Neural cell (in vitro differentiated cells): Measurements from ENCODE around the gene ISY1. TPM values are rescaled to one million over a fixed set of nuclear protein-coding genes. Genes with fewer than 3 reads are reported as not detected.

Experiments
- H2AFZ ChIP-seq: fragments of 200-600, 300-800 bp; sonication (generic), shearing (Covaris generic); 2 replicates; pipeline ENCODE4 v1.6.0; 2014; ENCODE audit warnings: low read depth, mild to moderate bottlenecking, antibody characterized with exemption, low read length, moderate library complexity
- H3F3A ChIP-seq: fragments of 200-600 bp; shearing (Covaris generic); 2 replicates; pipeline ENCODE4 v1.6.1; 2016; ENCODE audit warnings: mild to moderate bottlenecking, moderate library complexity, mixed read lengths, antibody characterized with exemption, low read length; ENCODE audit not compliant: insufficient read depth, poor library complexity, severe bottlenecking
- H3K27ac ChIP-seq: fragments of 200-600, 300-800 bp; sonication (generic), shearing (Covaris generic); 2 replicates; pipeline ENCODE4 v1.5.1; 2014; ENCODE audit warnings: mild to moderate bottlenecking, low read length, moderate library complexity
- H3K27me3 ChIP-seq: fragments of 300-800, 200-600 bp; sonication (generic), shearing (Covaris generic); 2 replicates; pipeline ENCODE4 v1.6.0; 2014; ENCODE audit warnings: mild to moderate bottlenecking, low read depth, low read length, moderate library complexity; ENCODE audit not compliant: insufficient read depth
- H3K36me3 ChIP-seq: fragments of 300-800, 200-600 bp; sonication (generic), shearing (Covaris generic); 2 replicates; pipeline ENCODE4 v1.5.1; 2014; ENCODE audit warnings: mild to moderate bottlenecking, antibody characterized with exemption, low read length, moderate library complexity; ENCODE audit not compliant: insufficient read depth
- H3K4me2 ChIP-seq: fragments of 300-800, 200-600 bp; sonication (generic), shearing (Covaris generic); 2 replicates; pipeline ENCODE4 v1.6.0; 2014; ENCODE audit warnings: mild to moderate bottlenecking, low read length
- H3K4me3 ChIP-seq: fragments of 300-800, 200-600 bp; sonication (generic), shearing (Covaris generic); 2 replicates; pipeline ENCODE4 v1.5.1; 2014; ENCODE audit warnings: mild to moderate bottlenecking, low read length, moderate library complexity
- H3K79me2 ChIP-seq: fragments of 200-600 bp; shearing (Covaris generic); replicated peaks from 2 replicates; pipeline ENCODE4 v1.6.0; 2014; ENCODE audit warnings: mild to moderate bottlenecking, low read length, moderate library complexity; ENCODE audit not compliant: insufficient read depth
- H3K9ac ChIP-seq: fragments of 300-800, 200-600 bp; sonication (generic), shearing (Covaris generic); 2 replicates; pipeline ENCODE4 v1.6.1; 2016; ENCODE audit warnings: mild to moderate bottlenecking, low read length, mixed read lengths
- H3K9me2 ChIP-seq: fragments of 200-600 bp; shearing (Covaris generic); 2 replicates; pipeline ENCODE4 v1.6.1; 2016; ENCODE audit warnings: mild to moderate bottlenecking, low read length, mixed read lengths; ENCODE audit not compliant: insufficient read depth
- H3K9me3 ChIP-seq: fragments of 200-600, 300-800 bp; sonication (generic), shearing (Covaris generic); 2 replicates; pipeline ENCODE4 v1.6.1; 2016; ENCODE audit warnings: mild to moderate bottlenecking, mixed run types, low read length, moderate library complexity, mixed read lengths
- H4K20me1 ChIP-seq: fragments of 200-600 bp; shearing (Covaris generic); 2 replicates; pipeline ENCODE4 v1.6.1; 2016; ENCODE audit warnings: mild to moderate bottlenecking, mixed run types; ENCODE audit not compliant: insufficient read depth
- EP300 ChIP-seq: fragments of 450-650 bp; conservative IDR thresholded peaks from 2 replicates; pipeline ENCODE4 v1.6.1; 2014; ENCODE audit warnings: antibody characterized with exemption, mild to moderate bottlenecking, moderate library complexity; ENCODE audit not compliant: poor library complexity, severe bottlenecking
- EZH2 ChIP-seq: fragments of 200-600, 300-800 bp; shearing (Covaris generic), sonication (generic); IDR thresholded peaks from 2 replicates; pipeline ENCODE4 v1.6.1; 2014; ENCODE audit warnings: antibody characterized with exemption, low read length, borderline replicate concordance, mild to moderate bottlenecking; ENCODE audit not compliant: insufficient read depth, poor library complexity, severe bottlenecking
- MXI1 ChIP-seq: fragments of 450-650 bp; conservative IDR thresholded peaks from 2 replicates; pipeline ENCODE4 v1.6.1; 2014; ENCODE audit warnings: antibody characterized with exemption, mild to moderate bottlenecking; ENCODE audit not compliant: poor library complexity, severe bottlenecking
- POLR2AphosphoS5 ChIP-seq: IDR thresholded peaks from 2 replicates; pipeline ENCODE4 v1.6.1; 2012
- RAD21 ChIP-seq: fragments of 450-650 bp; conservative IDR thresholded peaks from 2 replicates; pipeline ENCODE4 v1.6.1; 2014; ENCODE audit warnings: antibody characterized with exemption, mild to moderate bottlenecking, moderate library complexity
- SMC3 ChIP-seq: fragments of 450-650 bp; conservative IDR thresholded peaks from 2 replicates; pipeline ENCODE4 v1.6.1; 2014; ENCODE audit warnings: antibody characterized with exemption, mild to moderate bottlenecking, moderate library complexity; ENCODE audit not compliant: poor library complexity
- TAF1 ChIP-seq: IDR thresholded peaks from 2 replicates; pipeline ENCODE4 v1.6.1; 2012; ENCODE audit warnings: low read depth
- polyA plus RNA-seq: library from polyadenylated mRNA; depleted of rRNA; stranded (reverse); fragments of >200 nt; gene quantifications from 2 replicates; pipeline ENCODE4 v1.2.3, GENCODE V29; 2014
- TF ChIP-seq, protein P1 (sequence below): IDR thresholded peaks from 2 replicates; pipeline ENCODE4 v1.6.1; 2012; ENCODE audit warnings: borderline replicate concordance
- TF ChIP-seq, protein P2 (sequence below): fragments of 450-650 bp; IDR thresholded peaks from 2 replicates; pipeline ENCODE4 v1.5.1; 2014; ENCODE audit warnings: antibody characterized with exemption, mild to moderate bottlenecking, moderate library complexity; ENCODE audit not compliant: poor library complexity, severe bottlenecking

The ISY1 gene
- polyA plus RNA-seq, 1 donor from 2014 or later: 23.3 TPM

DNA sequence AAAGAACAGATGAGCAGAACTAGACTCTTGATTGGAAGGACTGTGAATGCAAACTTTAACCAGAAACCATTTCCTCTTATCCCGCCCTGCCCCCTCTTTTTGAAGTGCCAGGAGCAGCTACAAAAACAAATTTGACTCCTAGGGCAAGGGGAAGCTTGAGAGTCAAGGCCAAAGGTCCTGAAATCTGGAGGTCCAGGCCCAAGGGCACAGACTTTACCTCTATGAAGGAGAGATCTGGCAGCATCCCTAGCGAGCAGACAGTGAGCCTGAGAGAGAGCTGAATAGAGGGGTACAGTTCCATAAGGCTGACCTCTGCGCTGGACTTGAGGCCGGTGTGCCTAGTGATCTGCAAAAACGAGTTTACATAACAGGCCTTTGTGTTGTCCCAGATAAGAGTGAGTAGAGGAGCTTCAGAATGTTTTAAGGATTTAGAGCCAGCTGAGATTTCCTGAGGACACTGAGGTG lies 44.3 kb downstream of the ISY1 start:
- H3K9ac ChIP-seq: no peak overlapping the region
- no peaks in the 10 kb centered on the region for H3K9me3 ChIP-seq
- H3K36me3 ChIP-seq: no peaks in the 10 kb centered on the region
- H3K27ac ChIP-seq: no peak overlapping the region
- no peaks in the 10 kb centered on the region for H3K27me3 ChIP-seq
- H4K20me1 ChIP-seq: no peaks in the 10 kb centered on the region
- H3F3A ChIP-seq: peaks cover 3% of the 10 kb centered on the region
- H3K4me3 ChIP-seq: no peak overlapping the region
- H3K9me2 ChIP-seq: no peaks in the 10 kb centered on the region
- no peaks in the 10 kb centered on the region for H3K79me2 ChIP-seq
- H3K4me2 ChIP-seq: no peak overlapping the region
- TF ChIP-seq TAF1: no peak
- TF ChIP-seq, protein P1, sequence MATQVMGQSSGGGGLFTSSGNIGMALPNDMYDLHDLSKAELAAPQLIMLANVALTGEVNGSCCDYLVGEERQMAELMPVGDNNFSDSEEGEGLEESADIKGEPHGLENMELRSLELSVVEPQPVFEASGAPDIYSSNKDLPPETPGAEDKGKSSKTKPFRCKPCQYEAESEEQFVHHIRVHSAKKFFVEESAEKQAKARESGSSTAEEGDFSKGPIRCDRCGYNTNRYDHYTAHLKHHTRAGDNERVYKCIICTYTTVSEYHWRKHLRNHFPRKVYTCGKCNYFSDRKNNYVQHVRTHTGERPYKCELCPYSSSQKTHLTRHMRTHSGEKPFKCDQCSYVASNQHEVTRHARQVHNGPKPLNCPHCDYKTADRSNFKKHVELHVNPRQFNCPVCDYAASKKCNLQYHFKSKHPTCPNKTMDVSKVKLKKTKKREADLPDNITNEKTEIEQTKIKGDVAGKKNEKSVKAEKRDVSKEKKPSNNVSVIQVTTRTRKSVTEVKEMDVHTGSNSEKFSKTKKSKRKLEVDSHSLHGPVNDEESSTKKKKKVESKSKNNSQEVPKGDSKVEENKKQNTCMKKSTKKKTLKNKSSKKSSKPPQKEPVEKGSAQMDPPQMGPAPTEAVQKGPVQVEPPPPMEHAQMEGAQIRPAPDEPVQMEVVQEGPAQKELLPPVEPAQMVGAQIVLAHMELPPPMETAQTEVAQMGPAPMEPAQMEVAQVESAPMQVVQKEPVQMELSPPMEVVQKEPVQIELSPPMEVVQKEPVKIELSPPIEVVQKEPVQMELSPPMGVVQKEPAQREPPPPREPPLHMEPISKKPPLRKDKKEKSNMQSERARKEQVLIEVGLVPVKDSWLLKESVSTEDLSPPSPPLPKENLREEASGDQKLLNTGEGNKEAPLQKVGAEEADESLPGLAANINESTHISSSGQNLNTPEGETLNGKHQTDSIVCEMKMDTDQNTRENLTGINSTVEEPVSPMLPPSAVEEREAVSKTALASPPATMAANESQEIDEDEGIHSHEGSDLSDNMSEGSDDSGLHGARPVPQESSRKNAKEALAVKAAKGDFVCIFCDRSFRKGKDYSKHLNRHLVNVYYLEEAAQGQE: no peak
- H2AFZ ChIP-seq: no peak overlapping the region

DNA sequence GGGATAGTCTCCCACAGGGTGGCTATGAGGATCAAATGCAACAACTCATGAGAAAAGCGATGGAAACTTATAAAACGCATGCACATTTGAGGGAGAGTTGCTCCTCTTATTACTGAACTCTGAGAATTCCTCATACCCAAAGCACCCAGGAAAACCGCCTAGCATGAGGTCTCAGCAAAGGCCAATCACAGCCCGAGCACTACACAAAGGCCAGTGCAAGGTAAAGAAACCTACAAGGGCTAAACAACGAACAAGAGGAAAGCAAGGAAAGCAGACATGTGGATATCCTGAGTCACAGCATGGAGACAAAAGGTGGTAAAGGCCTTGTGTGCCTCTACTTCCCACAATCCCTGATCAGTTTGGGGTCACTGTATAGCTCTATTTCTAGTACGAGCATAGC lies 46.4 kb downstream of the ISY1 start:
- Histone ChIP-seq H3K36me3 (no peaks in the 10 kb centered on the region), H3K9me3 (no peaks in the 10 kb centered on the region), H4K20me1 (no peaks in the 10 kb centered on the region), H3K9me2 (no peaks in the 10 kb centered on the region), H3K9ac (no peak overlapping the region), H2AFZ (no peak overlapping the region), H3K27ac (no peak overlapping the region), H3K27me3 (no peaks in the 10 kb centered on the region), H3K79me2 (no peaks in the 10 kb centered on the region), H3F3A (no peaks in the 10 kb centered on the region), H3K4me3 (no peak overlapping the region), H3K4me2 (no peak overlapping the region)
- TF ChIP-seq RAD21: no peak
- TF ChIP-seq MXI1: no peak
- TF ChIP-seq SMC3: no peak

DNA sequence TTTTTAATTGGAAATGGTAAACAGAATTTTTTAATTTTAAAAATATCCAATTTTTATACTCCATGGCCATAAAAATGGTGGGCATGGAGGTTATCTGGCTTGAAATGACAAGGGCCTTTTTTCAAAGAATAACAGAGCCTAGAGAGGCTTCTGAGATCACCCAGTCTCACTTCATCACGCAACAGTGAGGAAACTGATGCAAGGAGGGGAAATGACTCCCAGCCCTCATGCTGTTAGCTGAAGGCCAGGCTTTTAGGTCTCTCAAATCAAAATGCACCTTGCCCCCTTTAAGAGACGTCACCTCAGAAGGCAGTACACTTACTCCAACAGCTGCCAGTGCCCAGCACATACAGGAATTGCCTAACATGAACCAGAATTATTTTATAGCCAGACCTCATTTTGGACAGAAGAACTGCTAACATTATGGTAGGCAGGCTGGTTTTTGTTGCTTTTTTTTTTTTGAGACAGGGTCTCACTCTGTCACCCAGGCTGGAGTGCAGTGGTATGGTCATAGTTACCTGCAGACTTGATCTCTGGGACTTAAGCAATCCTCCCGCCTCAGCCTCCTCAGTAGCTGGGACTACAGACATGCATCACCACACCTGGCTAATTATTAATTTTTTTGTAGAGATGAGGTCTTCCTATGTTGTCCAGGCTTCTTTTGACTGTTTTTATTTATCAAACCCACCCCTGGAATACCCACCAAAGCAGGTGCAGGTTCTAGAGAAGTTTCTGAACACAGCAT lies 48.4 kb downstream of the ISY1 start:
- TF ChIP-seq RAD21 (no peak), SMC3 (no peak), EP300 (no peak), MXI1 (no peak), EZH2 (no peak), POLR2AphosphoS5 (no peak), TAF1 (no peak)
- TF ChIP-seq, protein P2, sequence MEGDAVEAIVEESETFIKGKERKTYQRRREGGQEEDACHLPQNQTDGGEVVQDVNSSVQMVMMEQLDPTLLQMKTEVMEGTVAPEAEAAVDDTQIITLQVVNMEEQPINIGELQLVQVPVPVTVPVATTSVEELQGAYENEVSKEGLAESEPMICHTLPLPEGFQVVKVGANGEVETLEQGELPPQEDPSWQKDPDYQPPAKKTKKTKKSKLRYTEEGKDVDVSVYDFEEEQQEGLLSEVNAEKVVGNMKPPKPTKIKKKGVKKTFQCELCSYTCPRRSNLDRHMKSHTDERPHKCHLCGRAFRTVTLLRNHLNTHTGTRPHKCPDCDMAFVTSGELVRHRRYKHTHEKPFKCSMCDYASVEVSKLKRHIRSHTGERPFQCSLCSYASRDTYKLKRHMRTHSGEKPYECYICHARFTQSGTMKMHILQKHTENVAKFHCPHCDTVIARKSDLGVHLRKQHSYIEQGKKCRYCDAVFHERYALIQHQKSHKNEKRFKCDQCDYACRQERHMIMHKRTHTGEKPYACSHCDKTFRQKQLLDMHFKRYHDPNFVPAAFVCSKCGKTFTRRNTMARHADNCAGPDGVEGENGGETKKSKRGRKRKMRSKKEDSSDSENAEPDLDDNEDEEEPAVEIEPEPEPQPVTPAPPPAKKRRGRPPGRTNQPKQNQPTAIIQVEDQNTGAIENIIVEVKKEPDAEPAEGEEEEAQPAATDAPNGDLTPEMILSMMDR: no peak
- TF ChIP-seq, protein P1: no peak
- Histone ChIP-seq H3F3A (no peaks in the 10 kb centered on the region), H3K27me3 (no peaks in the 10 kb centered on the region), H3K79me2 (no peaks in the 10 kb centered on the region), H3K4me3 (no peak overlapping the region), H3K9ac (no peak overlapping the region), H3K36me3 (no peaks in the 10 kb centered on the region), H3K27ac (no peak overlapping the region), H3K9me3 (no peaks in the 10 kb centered on the region), H3K9me2 (no peaks in the 10 kb centered on the region), H3K4me2 (no peak overlapping the region), H2AFZ (no peak overlapping the region), H4K20me1 (no peaks in the 10 kb centered on the region)
